Endothelial cell of umbilical vein (primary cell): ENCODE results near the gene CRISP3. TPM values are rescaled to one million over a fixed set of nuclear protein-coding genes. Genes with fewer than 3 reads are reported as not detected.

ENCODE experiments used
- Bru-seq: library from RNA; stranded (reverse); fragments of 400-500 nt; gene quantifications from one replicate; lab custom pipeline; 2021; lab: Mats Ljungman, UMichigan
- BruChase-seq, 2 experiments: library from RNA; stranded (reverse); fragments of 400-500 nt; gene quantifications; one replicate each; lab custom pipeline; 2021; lab: Mats Ljungman, UMichigan
- BruUV-seq: library from RNA; stranded (reverse); fragments of 400-500 nt; replicated peaks from 2 replicates; lab custom pipeline; 2021; lab: Mats Ljungman, UMichigan
- CTCF ChIA-PET: fragments of 300-600, 350-600 bp; sonication (Branson Sonifier 250); formaldehyde crosslinking; loops from one replicate; lab custom pipeline; 2021; ENCODE audit warnings: antibody characterized with exemption, inconsistent platforms; lab: Charles Lee
- POLR2A ChIA-PET: fragments of 300-600, 350-600 bp; sonication (Branson Sonifier 250); formaldehyde crosslinking; loops from one replicate; lab custom pipeline; 2021; ENCODE audit warnings: antibody characterized with exemption, inconsistent platforms; lab: Charles Lee
- DNase-seq: peaks from one replicate; pipeline ENCODE4 v3.0.0-alpha.2; 2011; ENCODE audit warnings: low read depth, low spot score
- FAIRE-seq: peaks from 2 replicates; lab custom pipeline; 2011; peaks lifted over from hg19 to GRCh38; lab: Jason Lieb, UNC
- H2AFZ ChIP-seq: 2 replicates; pipeline ENCODE4 v1.6.0; 2012; ENCODE audit warnings: low read depth, low read length, control low read depth, inconsistent platforms
- H3K27ac ChIP-seq: 2 replicates; pipeline ENCODE4 v1.5.1; 2011; ENCODE audit warnings: low read depth, mild to moderate bottlenecking, control low read depth, low read length, moderate library complexity; ENCODE audit not compliant: insufficient read depth
- H3K27me3 ChIP-seq, 2 experiments: 2 replicates each; pipeline versions ENCODE4 v1.6.0 to v1.6.1; 2011; ENCODE audit warnings: low read length in 2 of 2, mixed read lengths in 1 of 2; ENCODE audit not compliant: control insufficient read depth in 2 of 2, insufficient read depth in 2 of 2
- H3K36me3 ChIP-seq, 2 experiments: 2 replicates in 1 of 2; 3 replicates in 1 of 2; pipeline ENCODE4 v1.5.1; 2011; ENCODE audit warnings: low read length in 2 of 2, mild to moderate bottlenecking in 1 of 2, moderate library complexity in 1 of 2; ENCODE audit not compliant: control insufficient read depth in 2 of 2, insufficient read depth in 2 of 2; ENCODE audit errors: extremely low read depth in 1 of 2
- H3K4me1 ChIP-seq: 3 replicates; pipeline ENCODE4 v1.5.1; 2011; ENCODE audit warnings: mild to moderate bottlenecking, low read length; ENCODE audit not compliant: control insufficient read depth, insufficient read depth; ENCODE audit errors: extremely low read depth
- H3K4me2 ChIP-seq: 2 replicates; pipeline ENCODE4 v1.6.1; 2011; ENCODE audit warnings: low read length, control low read depth, mixed read lengths; ENCODE audit not compliant: insufficient read depth
- H3K4me3 ChIP-seq, 3 experiments: fragments of 200-600 bp in 1 of 3; sonication (generic), shearing (Covaris generic) in 1 of 3; replicated peaks in 1 of 3; 2 replicates each; pipeline ENCODE4 v1.5.1; 2011 to 2016; ENCODE audit warnings: control low read depth in 3 of 3, low read length in 3 of 3, mild to moderate bottlenecking in 2 of 3, inconsistent platforms in 1 of 3, low read depth in 1 of 3, moderate library complexity in 1 of 3; ENCODE audit not compliant: insufficient read depth in 1 of 3
- H3K79me2 ChIP-seq: 2 replicates; pipeline ENCODE4 v1.6.0; 2012; ENCODE audit warnings: low read length, inconsistent platforms; ENCODE audit not compliant: control insufficient read depth, insufficient read depth
- H3K9ac ChIP-seq: replicated peaks from 2 replicates; pipeline ENCODE3; 2011; ENCODE audit warnings: low read length, control low read depth; ENCODE audit not compliant: insufficient read depth; ENCODE audit errors: extremely low read depth
- H3K9me1 ChIP-seq: replicated peaks from 3 replicates; pipeline ENCODE4 v1.6.0; 2011; ENCODE audit warnings: mild to moderate bottlenecking, low read length; ENCODE audit not compliant: control insufficient read depth, insufficient read depth; ENCODE audit errors: extremely low read depth
- H3K9me3 ChIP-seq: replicated peaks from 2 replicates; pipeline ENCODE4 v1.5.1; 2012; ENCODE audit warnings: low read length, inconsistent platforms; ENCODE audit not compliant: control insufficient read depth, insufficient read depth
- H4K20me1 ChIP-seq: replicated peaks from 2 replicates; pipeline ENCODE3; 2011; ENCODE audit warnings: mild to moderate bottlenecking, low read length; ENCODE audit not compliant: control insufficient read depth, insufficient read depth; ENCODE audit errors: extremely low read depth
- EZH2 ChIP-seq: IDR thresholded peaks from 2 replicates; pipeline ENCODE4 v1.6.1; 2012; ENCODE audit warnings: borderline replicate concordance, low read depth, mild to moderate bottlenecking, moderate library complexity, low read length, inconsistent platforms; ENCODE audit not compliant: severe bottlenecking
- FOS ChIP-seq: IDR thresholded peaks from 2 replicates; pipeline ENCODE4 v1.6.1; 2011; ENCODE audit warnings: mild to moderate bottlenecking, low read length, moderate library complexity, borderline replicate concordance; ENCODE audit not compliant: insufficient read depth
- GATA2 ChIP-seq: IDR thresholded peaks from 2 replicates; pipeline ENCODE4 v1.7.0; 2011; ENCODE audit warnings: low read depth, mild to moderate bottlenecking, moderate library complexity, mixed read lengths, low read length; ENCODE audit not compliant: insufficient read length, insufficient read depth
- JUN ChIP-seq: IDR thresholded peaks from 2 replicates; pipeline ENCODE4 v1.6.1; 2011; ENCODE audit warnings: borderline replicate concordance, low read depth; ENCODE audit not compliant: insufficient read length, insufficient read depth
- MYC ChIP-seq: IDR thresholded peaks from one replicate; pipeline ENCODE4 v1.6.1; 2011; ENCODE audit warnings: mild to moderate bottlenecking, low read depth, low read length
- POLR2A ChIP-seq: IDR thresholded peaks from 2 replicates; pipeline ENCODE4 v1.6.1; 2012; ENCODE audit warnings: low read depth, mild to moderate bottlenecking, control low read depth, low read length
- POLR2AphosphoS5 ChIP-seq: IDR thresholded peaks from 2 replicates; pipeline ENCODE4 v1.6.1; 2012; ENCODE audit warnings: low read depth, mild to moderate bottlenecking, control low read depth, low read length, moderate library complexity; ENCODE audit not compliant: insufficient read depth
- dilution Hi-C: fragments of 300-500 bp; cut with MboI; formaldehyde crosslinking; loops from one replicate; pipeline ENCODE4 v1.15.0; 2019; ENCODE audit warnings: low sequenced_read_pairs; ENCODE audit not compliant: extremely low pct_ligation_motif_present
- intact Hi-C: fragments of 100-400 bp; cut with micrococcal nuclease; formaldehyde crosslinking; loops from one replicate; pipeline ENCODE4 v1.10.0; 2022
- long read RNA-seq: library from polyadenylated mRNA; stranded (forward); transcript quantifications from one replicate; pipeline ENCODE4 v2.0.0, GENCODE V29; 2021
- polyA minus RNA-seq, 3 experiments: library from RNA; depleted of rRNA, polyadenylated mRNA; stranded (reverse); fragments of >200 nt; gene quantifications; 1 replicate in 1 of 3; 2 replicates in 2 of 3; pipeline ENCODE4 v1.2.3, GENCODE V29; 2011
- polyA plus RNA-seq, 4 experiments: library from polyadenylated mRNA; depleted of rRNA in 3 of 4; stranded (reverse) in 3 of 4; unstranded in 1 of 4; fragments of >200 nt; gene quantifications; 2 replicates each; pipeline versions ENCODE4 v1.2.1 to v1.2.3, GENCODE V29; 2011 to 2012; ENCODE audit warnings: missing spikeins in 1 of 4
- total RNA-seq: library from RNA; stranded (reverse); gene quantifications from 2 replicates; pipeline ENCODE4 v1.2.3, GENCODE V29; 2021
- TF ChIP-seq, protein P1 (sequence below): IDR thresholded peaks from 2 replicates; pipeline ENCODE4 v1.6.1; 2011; ENCODE audit not compliant: insufficient read depth, insufficient read length
- TF ChIP-seq, protein P2 (sequence below), 2 donors: IDR thresholded peaks; 1 replicate in 1 of 2; 2 replicates in 1 of 2; pipeline ENCODE4 v1.5.1; 2011; ENCODE audit warnings: low read length in 2 of 2, mild to moderate bottlenecking in 2 of 2, moderate library complexity in 2 of 2, control low read depth in 1 of 2, inconsistent platforms in 1 of 2, low read depth in 1 of 2; ENCODE audit not compliant: insufficient read depth in 1 of 2; ENCODE audit errors: extremely low read depth in 1 of 2

Gene CRISP3, protein sequence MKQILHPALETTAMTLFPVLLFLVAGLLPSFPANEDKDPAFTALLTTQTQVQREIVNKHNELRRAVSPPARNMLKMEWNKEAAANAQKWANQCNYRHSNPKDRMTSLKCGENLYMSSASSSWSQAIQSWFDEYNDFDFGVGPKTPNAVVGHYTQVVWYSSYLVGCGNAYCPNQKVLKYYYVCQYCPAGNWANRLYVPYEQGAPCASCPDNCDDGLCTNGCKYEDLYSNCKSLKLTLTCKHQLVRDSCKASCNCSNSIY
- total RNA-seq = not detected in 2 replicates
- polyA plus RNA-seq = not detected in 2 replicates
- not detected in 2 replicates for polyA plus RNA-seq (2011; cell fraction: cytosol; rRNA removed)
- not detected in 2 replicates for polyA plus RNA-seq (2011; cell fraction: nucleus; rRNA removed)
- polyA plus RNA-seq (2012) = not detected in 2 replicates
- not detected in 2 replicates for polyA minus RNA-seq
- not detected for polyA minus RNA-seq (2011; cell fraction: cytosol; rRNA and poly(A)+ RNA removed)
- polyA minus RNA-seq (2011; cell fraction: nucleus; rRNA and poly(A)+ RNA removed) = not detected in 2 replicates
- not detected for Bru-seq, nascent RNA
- not detected for BruChase-seq, experiment 1, labeled RNA remaining after a 6-hour chase
- not detected for BruChase-seq, experiment 2, labeled RNA remaining after a 2-hour chase
- long read RNA-seq = 0 reads

DNA sequence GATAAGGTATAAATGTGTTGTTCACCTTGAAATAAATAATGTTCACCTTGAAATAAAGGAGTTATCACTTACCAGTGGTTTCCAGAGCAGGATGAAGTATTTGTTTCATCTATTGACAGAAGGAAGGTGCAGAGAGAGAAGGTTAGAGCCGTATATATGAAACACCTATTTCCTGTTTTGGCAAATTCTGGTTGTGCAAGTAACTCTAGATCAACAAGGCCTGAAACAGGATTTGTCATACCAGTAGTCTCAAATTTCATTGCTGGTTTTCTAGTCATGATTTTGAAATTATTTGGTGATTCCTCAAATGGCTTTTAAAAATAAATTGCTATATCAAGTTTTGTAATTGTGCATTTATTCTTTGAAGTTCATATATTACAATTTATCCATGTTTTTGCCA, at the start of gene CRISP3:
CRISP3 (minus strand) TSS at position 130 of the 400 bp plus-strand sequence; CDS start at position 109, 21 bp downstream.
- no peaks in the 10 kb centered on the region for H3K9me3 ChIP-seq
- no peak within 1 kb of the TSS for H3K9ac ChIP-seq
- no peaks in the 10 kb centered on the region for H3K27me3 ChIP-seq
- no peaks in the 10 kb centered on the region for H4K20me1 ChIP-seq
- no peaks in the 10 kb centered on the region for H3K9me1 ChIP-seq
- TF ChIP-seq EZH2 (no peak), POLR2AphosphoS5 (no peak)
- TF ChIP-seq, protein P1, sequence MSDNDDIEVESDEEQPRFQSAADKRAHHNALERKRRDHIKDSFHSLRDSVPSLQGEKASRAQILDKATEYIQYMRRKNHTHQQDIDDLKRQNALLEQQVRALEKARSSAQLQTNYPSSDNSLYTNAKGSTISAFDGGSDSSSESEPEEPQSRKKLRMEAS = no peak
- no peaks in the 10 kb centered on the region for H3K79me2 ChIP-seq
- POLR2A ChIA-PET = no interaction called here
- H3K4me1 ChIP-seq = no peaks in the 10 kb centered on the region
- H3K4me2 ChIP-seq = no peak within 1 kb of the TSS
- no peak within 1 kb of the TSS for H3K4me3 ChIP-seq
- H3K27ac ChIP-seq = no peak within 1 kb of the TSS
- no peak within 1 kb of the TSS for H2AFZ ChIP-seq
- dilution Hi-C loops (no loop called here), intact Hi-C loops (no loop called here)
- no peaks in the 10 kb centered on the region for H3K36me3 ChIP-seq
- FAIRE-seq (no peak), DNase-seq (no peak)
- no TSS peak for BruUV-seq
- CTCF ChIA-PET = no interaction called here

DNA sequence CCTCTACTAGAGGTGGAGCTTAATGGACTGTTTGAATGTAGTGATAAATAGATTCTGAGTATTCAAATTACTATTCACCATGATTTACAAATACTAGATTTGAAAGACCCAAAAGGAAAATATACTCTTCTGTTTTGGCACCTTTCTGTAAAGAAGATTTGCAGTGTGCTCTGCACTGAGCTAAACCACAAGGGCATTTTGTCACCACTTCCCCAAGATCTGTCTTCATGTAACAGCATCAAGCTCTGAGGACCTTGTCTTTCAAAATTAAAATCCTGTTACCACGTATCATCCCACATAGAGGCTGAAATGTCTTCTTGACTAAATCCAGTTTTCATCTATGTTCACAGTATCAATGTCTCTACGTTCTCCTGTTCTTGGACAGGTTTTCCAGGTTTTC, 46.2 kb upstream of the CRISP3 start:
- Histone ChIP-seq H3K9me3 (peaks cover 4% of the 10 kb centered on the region), H3K36me3 (no peaks in the 10 kb centered on the region), H4K20me1 (no peaks in the 10 kb centered on the region), H2AFZ (no peak overlapping the region), H3K4me1 (no peaks in the 10 kb centered on the region), H3K9me1 (no peaks in the 10 kb centered on the region), H3K4me3 (no peak overlapping the region), H3K27me3 (no peaks in the 10 kb centered on the region), H3K4me2 (no peak overlapping the region), H3K9ac (no peak overlapping the region), H3K79me2 (no peaks in the 10 kb centered on the region), H3K27ac (no peak overlapping the region)
- DNase-seq (no peak), FAIRE-seq (no peak)
- dilution Hi-C loops (no loop called here), intact Hi-C loops (no loop called here)
- ChIA-PET CTCF (no interaction called here), POLR2A (no interaction called here)
- no peak for TF ChIP-seq POLR2A
- TF ChIP-seq, protein P2, sequence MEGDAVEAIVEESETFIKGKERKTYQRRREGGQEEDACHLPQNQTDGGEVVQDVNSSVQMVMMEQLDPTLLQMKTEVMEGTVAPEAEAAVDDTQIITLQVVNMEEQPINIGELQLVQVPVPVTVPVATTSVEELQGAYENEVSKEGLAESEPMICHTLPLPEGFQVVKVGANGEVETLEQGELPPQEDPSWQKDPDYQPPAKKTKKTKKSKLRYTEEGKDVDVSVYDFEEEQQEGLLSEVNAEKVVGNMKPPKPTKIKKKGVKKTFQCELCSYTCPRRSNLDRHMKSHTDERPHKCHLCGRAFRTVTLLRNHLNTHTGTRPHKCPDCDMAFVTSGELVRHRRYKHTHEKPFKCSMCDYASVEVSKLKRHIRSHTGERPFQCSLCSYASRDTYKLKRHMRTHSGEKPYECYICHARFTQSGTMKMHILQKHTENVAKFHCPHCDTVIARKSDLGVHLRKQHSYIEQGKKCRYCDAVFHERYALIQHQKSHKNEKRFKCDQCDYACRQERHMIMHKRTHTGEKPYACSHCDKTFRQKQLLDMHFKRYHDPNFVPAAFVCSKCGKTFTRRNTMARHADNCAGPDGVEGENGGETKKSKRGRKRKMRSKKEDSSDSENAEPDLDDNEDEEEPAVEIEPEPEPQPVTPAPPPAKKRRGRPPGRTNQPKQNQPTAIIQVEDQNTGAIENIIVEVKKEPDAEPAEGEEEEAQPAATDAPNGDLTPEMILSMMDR (IDR thresholded peaks at IDR 0.05; ENCODE audit: extremely low read depth in 1 of 2, insufficient read depth in 1 of 2, low read depth in 1 of 2, low read length in 2 of 2) = no peak
- no peak for TF ChIP-seq JUN
- TF ChIP-seq POLR2AphosphoS5 = no peak
- TF ChIP-seq, protein P1 = no peak
- TF ChIP-seq FOS = no peak
- no peak for TF ChIP-seq GATA2
- TF ChIP-seq EZH2 = no peak
- TF ChIP-seq MYC = no peak
- BruUV-seq = no TSS peak
